MV-4-11 (cell line): ENCODE data around the gene GCNA.
"Not testable (repeated sequence)": the region's sequence is repeated elsewhere in the genome, so short reads cannot be mapped to it uniquely, and the experiment has no call there.

ENCODE experiments used
- DNase-seq: peaks from one replicate; lab custom pipeline; 2025; lab: John Stamatoyannopoulos, UW

Gene GCNA

GRCh38 chrX:71559773-71560172, 18.5 kb upstream of the GCNA start:
- DNase-seq, result not testable (repeated sequence)

- DNase-seq, result no peak
These were observed 14.3 kb upstream of the GCNA start for GRCh38 chrX:71563921-71564320.

GRCh38 chrX:71565474-71566041, 12.7 kb upstream of the GCNA start:
- no peak for DNase-seq

- not testable (repeated sequence) for DNase-seq
These were observed 6.8 kb upstream of the GCNA start for GRCh38 chrX:71571390-71571789.

GRCh38 chrX:71573590-71573989, 4.6 kb upstream of the GCNA start:
- no peak for DNase-seq

- DNase-seq, result no peak
These were observed 555 bp upstream of the GCNA start for GRCh38 chrX:71577682-71578081.

- DNase-seq, result no peak
These were observed 1.1 kb downstream of the GCNA start for GRCh38 chrX:71579136-71579989.

GRCh38 chrX:71579990-71580380, 1.7 kb downstream of the GCNA start:
- no peak for DNase-seq

GRCh38 chrX:71581210-71581609, 3.0 kb downstream of the GCNA start:
- no peak for DNase-seq

- no peak for DNase-seq
These were observed 8.7 kb downstream of the GCNA start for GRCh38 chrX:71586929-71587328.

GRCh38 chrX:71593210-71593609, 15.0 kb downstream of the GCNA start:
- DNase-seq, result not testable (repeated sequence)

GRCh38 chrX:71599965-71600364, 21.7 kb downstream of the GCNA start:
- no peak for DNase-seq

GRCh38 chrX:71603618-71604017, 25.4 kb downstream of the GCNA start:
- DNase-seq, result no peak

- no peak for DNase-seq
These were observed 25.9 kb downstream of the GCNA start for GRCh38 chrX:71604141-71604540.

- no peak for DNase-seq
These were observed 26.7 kb downstream of the GCNA start for GRCh38 chrX:71604796-71605568.

- DNase-seq, result no peak
These were observed 28.4 kb downstream of the GCNA start for GRCh38 chrX:71606536-71607216.

GRCh38 chrX:71607488-71607887, 29.3 kb downstream of the GCNA start:
- DNase-seq, result no peak

GRCh38 chrX:71609095-71609750, 31.0 kb downstream of the GCNA start:
- DNase-seq, result no peak

GRCh38 chrX:71611736-71612135, 33.5 kb downstream of the GCNA start:
- DNase-seq, result not testable (repeated sequence)

- DNase-seq, result no peak
These were observed 34.0 kb downstream of the GCNA start for GRCh38 chrX:71612256-71612655.

- no peak for DNase-seq
These were observed 36.8 kb downstream of the GCNA start for GRCh38 chrX:71615056-71615455.

- no peak for DNase-seq
These were observed 37.7 kb downstream of the GCNA start for GRCh38 chrX:71615954-71616353.
